ENCODE data around the gene RAD51B. TPM values are rescaled to one million over a fixed set of nuclear protein-coding genes. Genes with fewer than 3 reads are reported as not detected.
A peak's percentile ranks its signal among the peaks of the same experiment; 100 is the strongest.

RAD51B gene
- total RNA-seq, 1 experiment from 2014 or later: 20.0 TPM

GRCh38 chr14:68181519-68182326, 362.1 kb downstream of the RAD51B start:
- no peaks in the 10 kb centered on the region for H4K20me1 ChIP-seq (ENCODE audit: insufficient read depth)
- no peaks in the 10 kb centered on the region for H3K36me3 ChIP-seq (ENCODE audit: control insufficient read depth in 1 of 2, insufficient read depth in 2 of 2, low read length in 2 of 2)
- ATAC-seq (peak; percentile 84), DNase-seq (ENCODE audit: low read depth, low spot score) (peak; percentile 34)
- POLR2A ChIA-PET: no interaction called here
- CTCF ChIA-PET: no interaction called here
- no peaks in the 10 kb centered on the region for H3K9me2 ChIP-seq (ENCODE audit: insufficient read depth)
- no peaks in the 10 kb centered on the region for H3K79me2 ChIP-seq (ENCODE audit: insufficient read depth, low read length)
- no peaks in the 10 kb centered on the region for H3K27me3 ChIP-seq (ENCODE audit: insufficient read depth, low read length)
- H3K9ac ChIP-seq (ENCODE audit: low read length): peak overlapping the region; percentile 13
- H2AFZ ChIP-seq (ENCODE audit: low read depth, low read length, poor library complexity, severe bottlenecking): no peak overlapping the region
- no TSS peak for BruUV-seq (replicated peaks)
- RAD21 ChIA-PET (ENCODE audit: low non-redundant PET in 1 of 2, low total read pairs in 2 of 2, uncharacterized antibody in 2 of 2, unreplicated experiment in 2 of 2): interaction anchor here in 1 of 2 experiments (0.6 kb wide), 1 partner anchor 607 kb away, joined by 3 read pairs; no protein-coding TSS in a partner anchor
- intact Hi-C loops (cut with micrococcal nuclease): no loop called here
- H3K4me2 ChIP-seq (ENCODE audit: low read length): peak overlapping the region; percentile 64
- H3K4me3 ChIP-seq (replicated peaks in 1 of 2; ENCODE audit: low read depth in 1 of 2, low read length in 2 of 2): peak overlapping the region in 1 of 2 experiments; percentile 13; a peak in 2 of 4 replicates
- peak overlapping the region; percentile 95 for H3K27ac ChIP-seq (ENCODE audit: low read depth, low read length)
- H3K9me3 ChIP-seq (ENCODE audit: control insufficient read depth in 1 of 2, insufficient read depth in 1 of 2, low read depth in 1 of 2, low read length in 2 of 2): no peaks in the 10 kb centered on the region
- H3K4me1 ChIP-seq (ENCODE audit: control insufficient read depth in 1 of 2, insufficient read depth in 2 of 2, low read length in 2 of 2): peaks cover 40 to 60% of the 10 kb centered on the region in 2 experiments
- TF ChIP-seq, protein P1, sequence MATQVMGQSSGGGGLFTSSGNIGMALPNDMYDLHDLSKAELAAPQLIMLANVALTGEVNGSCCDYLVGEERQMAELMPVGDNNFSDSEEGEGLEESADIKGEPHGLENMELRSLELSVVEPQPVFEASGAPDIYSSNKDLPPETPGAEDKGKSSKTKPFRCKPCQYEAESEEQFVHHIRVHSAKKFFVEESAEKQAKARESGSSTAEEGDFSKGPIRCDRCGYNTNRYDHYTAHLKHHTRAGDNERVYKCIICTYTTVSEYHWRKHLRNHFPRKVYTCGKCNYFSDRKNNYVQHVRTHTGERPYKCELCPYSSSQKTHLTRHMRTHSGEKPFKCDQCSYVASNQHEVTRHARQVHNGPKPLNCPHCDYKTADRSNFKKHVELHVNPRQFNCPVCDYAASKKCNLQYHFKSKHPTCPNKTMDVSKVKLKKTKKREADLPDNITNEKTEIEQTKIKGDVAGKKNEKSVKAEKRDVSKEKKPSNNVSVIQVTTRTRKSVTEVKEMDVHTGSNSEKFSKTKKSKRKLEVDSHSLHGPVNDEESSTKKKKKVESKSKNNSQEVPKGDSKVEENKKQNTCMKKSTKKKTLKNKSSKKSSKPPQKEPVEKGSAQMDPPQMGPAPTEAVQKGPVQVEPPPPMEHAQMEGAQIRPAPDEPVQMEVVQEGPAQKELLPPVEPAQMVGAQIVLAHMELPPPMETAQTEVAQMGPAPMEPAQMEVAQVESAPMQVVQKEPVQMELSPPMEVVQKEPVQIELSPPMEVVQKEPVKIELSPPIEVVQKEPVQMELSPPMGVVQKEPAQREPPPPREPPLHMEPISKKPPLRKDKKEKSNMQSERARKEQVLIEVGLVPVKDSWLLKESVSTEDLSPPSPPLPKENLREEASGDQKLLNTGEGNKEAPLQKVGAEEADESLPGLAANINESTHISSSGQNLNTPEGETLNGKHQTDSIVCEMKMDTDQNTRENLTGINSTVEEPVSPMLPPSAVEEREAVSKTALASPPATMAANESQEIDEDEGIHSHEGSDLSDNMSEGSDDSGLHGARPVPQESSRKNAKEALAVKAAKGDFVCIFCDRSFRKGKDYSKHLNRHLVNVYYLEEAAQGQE (IDR thresholded peaks at IDR 0.05; ENCODE audit: low read depth): no peak
- TF ChIP-seq ZBTB33 (IDR thresholded peaks at IDR 0.05; ENCODE audit: extremely low read depth, insufficient replicate concordance, low read length) (no peak), MAX (IDR thresholded peaks at IDR 0.05) (no peak), CBX3 (IDR thresholded peaks at IDR 0.05; ENCODE audit: low read depth) (0 out of 2 replicates have a peak, but pooled peaks have one; percentile 44), FOSL1 (IDR thresholded peaks at IDR 0.05; ENCODE audit: low read depth) (peak; percentile 78), CTCF (IDR thresholded peaks at IDR 0.05 in 2 of 3, conservative IDR thresholded peaks at IDR 0.05 in 1 of 3; ENCODE audit: borderline replicate concordance in 1 of 3, insufficient read depth in 1 of 3, low read depth in 2 of 3, low read length in 2 of 3) (no peak), EZH2phosphoT487 (IDR thresholded peaks at IDR 0.05; ENCODE audit: borderline replicate concordance) (no peak), SRF (IDR thresholded peaks at IDR 0.05; ENCODE audit: low read depth) (no peak), ZNF274 (IDR thresholded peaks at IDR 0.05; ENCODE audit: low read depth, low read length) (no peak), POLR2A (IDR thresholded peaks at IDR 0.05; ENCODE audit: borderline replicate concordance, extremely low read depth, insufficient read depth, insufficient read length) (no peak), ATF3 (IDR thresholded peaks at IDR 0.05) (no peak), POLR2AphosphoS5 (IDR thresholded peaks at IDR 0.05; ENCODE audit: low read depth, low read length) (no peak), CEBPB (IDR thresholded peaks at IDR 0.05; ENCODE audit: low read depth) (peak; percentile 69), TCF7L2 (IDR thresholded peaks at IDR 0.05; ENCODE audit: borderline replicate concordance, extremely low read depth, insufficient read depth, insufficient read length) (peak; percentile 93), EZH2 (IDR thresholded peaks at IDR 0.05) (no peak), YY1 (IDR thresholded peaks at IDR 0.05; ENCODE audit: extremely low read depth, insufficient replicate concordance, low read depth, low read length) (no peak), ZFX (IDR thresholded peaks at IDR 0.05) (no peak), JUND (IDR thresholded peaks at IDR 0.05) (peak; percentile 77), SP1 (IDR thresholded peaks at IDR 0.05; ENCODE audit: low read depth) (peak; percentile 78)

Measured in HCT116 (cell line).